ENCODE data around the gene SNN. TPM values are rescaled to one million over a fixed set of nuclear protein-coding genes. Genes with fewer than 3 reads are reported as not detected.

The SNN gene
- total RNA-seq, 2 donors from 2014 or later = 28.9 to 35.1 TPM

DNA sequence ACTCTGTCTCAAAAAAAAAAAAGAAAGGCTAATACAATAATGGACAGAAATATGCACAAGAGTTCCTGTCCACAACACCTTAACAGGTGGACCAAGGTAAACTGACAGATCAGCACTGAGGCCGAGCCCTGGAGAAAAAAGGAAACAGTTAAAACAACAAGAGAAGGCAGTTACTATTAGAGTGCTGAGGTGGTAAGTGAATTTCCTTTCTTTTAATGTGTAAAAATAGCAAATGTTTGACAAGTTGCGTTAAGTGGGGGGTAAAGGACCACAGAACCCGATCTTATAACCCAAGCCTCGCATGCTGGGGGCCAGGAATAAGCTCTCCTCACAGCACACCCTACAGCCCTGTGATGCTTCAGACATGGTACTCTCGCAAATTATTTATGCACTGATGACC is 49.6 kb downstream of the SNN start:
- H3K4me3 Mint-ChIP-seq = no peak overlapping the region
- Histone ChIP-seq H3K9ac (ENCODE audit: extremely low read depth, low read length, poor library complexity, severe bottlenecking) (no peak overlapping the region), H3K27ac (ENCODE audit: low read depth, low read length) (no peak overlapping the region), H3K4me3 (ENCODE audit: low read length) (no peak overlapping the region), H3K4me1 (ENCODE audit: control insufficient read depth, insufficient read depth, low read length) (no peaks in the 10 kb centered on the region), H3K36me3 (ENCODE audit: control insufficient read depth, insufficient read depth, low read length) (peaks cover 60% of the 10 kb centered on the region), H3K9me3 (ENCODE audit: control insufficient read depth, low read length) (no peaks in the 10 kb centered on the region), H3K27me3 (ENCODE audit: control insufficient read depth, insufficient read depth, low read length, poor library complexity, severe bottlenecking) (no peaks in the 10 kb centered on the region)
- TF ChIP-seq, protein P1, sequence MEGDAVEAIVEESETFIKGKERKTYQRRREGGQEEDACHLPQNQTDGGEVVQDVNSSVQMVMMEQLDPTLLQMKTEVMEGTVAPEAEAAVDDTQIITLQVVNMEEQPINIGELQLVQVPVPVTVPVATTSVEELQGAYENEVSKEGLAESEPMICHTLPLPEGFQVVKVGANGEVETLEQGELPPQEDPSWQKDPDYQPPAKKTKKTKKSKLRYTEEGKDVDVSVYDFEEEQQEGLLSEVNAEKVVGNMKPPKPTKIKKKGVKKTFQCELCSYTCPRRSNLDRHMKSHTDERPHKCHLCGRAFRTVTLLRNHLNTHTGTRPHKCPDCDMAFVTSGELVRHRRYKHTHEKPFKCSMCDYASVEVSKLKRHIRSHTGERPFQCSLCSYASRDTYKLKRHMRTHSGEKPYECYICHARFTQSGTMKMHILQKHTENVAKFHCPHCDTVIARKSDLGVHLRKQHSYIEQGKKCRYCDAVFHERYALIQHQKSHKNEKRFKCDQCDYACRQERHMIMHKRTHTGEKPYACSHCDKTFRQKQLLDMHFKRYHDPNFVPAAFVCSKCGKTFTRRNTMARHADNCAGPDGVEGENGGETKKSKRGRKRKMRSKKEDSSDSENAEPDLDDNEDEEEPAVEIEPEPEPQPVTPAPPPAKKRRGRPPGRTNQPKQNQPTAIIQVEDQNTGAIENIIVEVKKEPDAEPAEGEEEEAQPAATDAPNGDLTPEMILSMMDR (conservative IDR thresholded peaks at IDR 0.05) = no peak
- 62 to 68% methylated on average over 3 to 5 of the region's 5 CpGs for WGBS, 2 experiments (ENCODE audit: insufficient coverage in 1 of 2, insufficient read length in 1 of 2)
- H3K36me3 Mint-ChIP-seq (ENCODE audit: low read depth) = peaks cover 42% of the 10 kb centered on the region
- H3K27ac Mint-ChIP-seq = peak overlapping the region; percentile 72
- no peaks in the 10 kb centered on the region for H3K9me3 Mint-ChIP-seq
- H3K4me1 Mint-ChIP-seq = peaks cover 6% of the 10 kb centered on the region
- no peak for DNase-seq
- no peaks in the 10 kb centered on the region for H3K27me3 Mint-ChIP-seq (ENCODE audit: insufficient read depth)

DNA sequence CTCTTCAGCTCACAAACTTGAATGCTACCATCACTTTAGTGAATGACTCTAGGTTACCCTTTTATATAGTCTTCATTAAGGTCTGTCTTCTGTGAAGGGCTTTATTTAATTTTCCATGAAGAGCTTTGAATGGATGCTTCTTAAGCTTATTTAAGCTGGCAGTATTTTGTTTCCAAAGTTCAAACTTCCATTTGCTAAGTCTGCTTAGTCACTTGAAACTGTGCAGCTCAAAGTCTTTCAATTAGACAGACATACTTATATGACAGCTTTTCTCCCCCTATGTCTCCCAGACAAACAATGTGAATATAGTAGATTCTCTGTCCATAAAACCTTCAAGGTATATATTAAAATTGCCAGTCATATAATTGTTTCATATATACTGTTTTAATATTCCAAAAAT is 50.9 kb downstream of the SNN start:
- DNase-seq = no peak
- Histone ChIP-seq H3K9ac (ENCODE audit: extremely low read depth, low read length, poor library complexity, severe bottlenecking) (no peak overlapping the region), H3K4me3 (ENCODE audit: low read length) (no peak overlapping the region), H3K36me3 (ENCODE audit: control insufficient read depth, insufficient read depth, low read length) (peaks cover 60% of the 10 kb centered on the region), H3K27ac (ENCODE audit: low read depth, low read length) (no peak overlapping the region), H3K27me3 (ENCODE audit: control insufficient read depth, insufficient read depth, low read length, poor library complexity, severe bottlenecking) (no peaks in the 10 kb centered on the region), H3K9me3 (ENCODE audit: control insufficient read depth, low read length) (no peaks in the 10 kb centered on the region), H3K4me1 (ENCODE audit: control insufficient read depth, insufficient read depth, low read length) (no peaks in the 10 kb centered on the region)
- Mint-ChIP-seq H3K4me3 (no peak overlapping the region), H3K9me3 (no peaks in the 10 kb centered on the region), H3K27ac (no peak overlapping the region), H3K4me1 (peaks cover 6% of the 10 kb centered on the region), H3K36me3 (ENCODE audit: low read depth) (peaks cover 47% of the 10 kb centered on the region), H3K27me3 (ENCODE audit: insufficient read depth) (no peaks in the 10 kb centered on the region)
- TF ChIP-seq, protein P1 (conservative IDR thresholded peaks at IDR 0.05) = no peak

DNA sequence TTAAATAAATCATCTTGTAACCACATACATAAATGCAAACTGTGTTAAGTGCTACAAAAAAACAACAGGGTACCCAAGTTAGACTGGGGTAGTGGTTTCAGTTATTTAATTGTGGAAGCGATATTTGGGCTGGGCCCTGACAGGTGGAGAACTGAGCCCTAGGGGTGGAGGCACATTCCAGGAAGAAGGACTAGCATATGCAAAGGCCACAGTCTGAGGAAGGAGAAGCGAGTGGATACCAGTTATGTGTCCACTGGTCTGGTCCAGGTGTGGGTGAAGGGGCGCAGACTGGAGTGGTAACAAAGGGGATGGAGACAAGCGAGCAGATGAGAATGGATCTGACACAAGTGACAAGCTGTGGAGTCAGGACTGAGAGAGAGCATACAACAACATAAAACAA is 51.5 kb downstream of the SNN start:
- TF ChIP-seq, protein P1 (conservative IDR thresholded peaks at IDR 0.05) = no peak
- H3K4me1 Mint-ChIP-seq = peaks cover 6% of the 10 kb centered on the region

More for the DNA sequence above, 51.5 kb downstream of the SNN start:
- peaks cover 48% of the 10 kb centered on the region for H3K36me3 Mint-ChIP-seq (ENCODE audit: low read depth)
- no peak overlapping the region for H3K27ac ChIP-seq (ENCODE audit: low read depth, low read length)
- H3K9me3 Mint-ChIP-seq = no peaks in the 10 kb centered on the region
- no peak overlapping the region for H3K9ac ChIP-seq (ENCODE audit: extremely low read depth, low read length, poor library complexity, severe bottlenecking)
- no peak for DNase-seq
- no peaks in the 10 kb centered on the region for H3K4me1 ChIP-seq (ENCODE audit: control insufficient read depth, insufficient read depth, low read length)
- H3K4me3 ChIP-seq (ENCODE audit: low read length) = no peak overlapping the region
- H3K27me3 Mint-ChIP-seq (ENCODE audit: insufficient read depth) = no peaks in the 10 kb centered on the region
- H3K27me3 ChIP-seq (ENCODE audit: control insufficient read depth, insufficient read depth, low read length, poor library complexity, severe bottlenecking) = no peaks in the 10 kb centered on the region
- no peak overlapping the region for H3K27ac Mint-ChIP-seq
- H3K4me3 Mint-ChIP-seq = no peak overlapping the region
- peaks cover 60% of the 10 kb centered on the region for H3K36me3 ChIP-seq (ENCODE audit: control insufficient read depth, insufficient read depth, low read length)
- no peaks in the 10 kb centered on the region for H3K9me3 ChIP-seq (ENCODE audit: control insufficient read depth, low read length)
- 94 to 97% methylated on average over 4 of the region's 4 CpGs for WGBS, 2 experiments (ENCODE audit: insufficient coverage in 1 of 2, insufficient read length in 1 of 2)

Data from endodermal cell (in vitro differentiated cells).